PC-3 (cell line): Measurements from ENCODE around the gene LRCH4.

Experiments
- EZH2 ChIP-seq: fragments of 300-600 bp; sonication (generic); IDR thresholded peaks from one replicate; pipeline ENCODE4 v1.6.1; 2017; ENCODE audit warnings: antibody characterized with exemption, mild to moderate bottlenecking, low read length; ENCODE audit not compliant: unreplicated experiment
- EZH2phosphoT487 ChIP-seq: fragments of 300-600 bp; sonication (generic); IDR thresholded peaks from 2 replicates; pipeline ENCODE4 v1.6.1; 2018; ENCODE audit warnings: mild to moderate bottlenecking, antibody characterized with exemption, low read length, borderline replicate concordance
- TF ChIP-seq, protein P1 (sequence below): fragments of 300-600 bp; sonication (generic); conservative IDR thresholded peaks from 2 replicates; pipeline ENCODE4 v1.5.1; 2017; ENCODE audit warnings: antibody characterized with exemption, low read depth, mild to moderate bottlenecking, low read length

DNA sequence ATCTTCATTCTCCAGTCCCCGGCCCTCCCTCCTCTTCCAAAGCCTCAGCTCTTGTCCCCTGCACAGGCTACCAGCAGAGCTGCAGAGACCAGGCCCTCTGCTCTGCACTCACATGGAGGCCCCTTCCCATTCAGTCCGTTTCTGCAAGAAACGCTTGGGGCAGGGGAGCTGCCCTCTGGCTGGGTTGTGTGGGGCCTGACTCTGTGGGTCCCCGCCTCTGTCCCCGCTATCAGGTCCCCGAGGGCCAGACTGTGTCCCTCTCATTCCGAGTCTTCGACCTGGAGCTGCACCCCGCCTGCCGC, 17.7 kb upstream of the LRCH4 start:
- no peak for TF ChIP-seq EZH2
- TF ChIP-seq, protein P1, sequence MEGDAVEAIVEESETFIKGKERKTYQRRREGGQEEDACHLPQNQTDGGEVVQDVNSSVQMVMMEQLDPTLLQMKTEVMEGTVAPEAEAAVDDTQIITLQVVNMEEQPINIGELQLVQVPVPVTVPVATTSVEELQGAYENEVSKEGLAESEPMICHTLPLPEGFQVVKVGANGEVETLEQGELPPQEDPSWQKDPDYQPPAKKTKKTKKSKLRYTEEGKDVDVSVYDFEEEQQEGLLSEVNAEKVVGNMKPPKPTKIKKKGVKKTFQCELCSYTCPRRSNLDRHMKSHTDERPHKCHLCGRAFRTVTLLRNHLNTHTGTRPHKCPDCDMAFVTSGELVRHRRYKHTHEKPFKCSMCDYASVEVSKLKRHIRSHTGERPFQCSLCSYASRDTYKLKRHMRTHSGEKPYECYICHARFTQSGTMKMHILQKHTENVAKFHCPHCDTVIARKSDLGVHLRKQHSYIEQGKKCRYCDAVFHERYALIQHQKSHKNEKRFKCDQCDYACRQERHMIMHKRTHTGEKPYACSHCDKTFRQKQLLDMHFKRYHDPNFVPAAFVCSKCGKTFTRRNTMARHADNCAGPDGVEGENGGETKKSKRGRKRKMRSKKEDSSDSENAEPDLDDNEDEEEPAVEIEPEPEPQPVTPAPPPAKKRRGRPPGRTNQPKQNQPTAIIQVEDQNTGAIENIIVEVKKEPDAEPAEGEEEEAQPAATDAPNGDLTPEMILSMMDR = no peak
- no peak for TF ChIP-seq EZH2phosphoT487
